Measurements from ENCODE around the gene ASB6. TPM values are rescaled to one million over a fixed set of nuclear protein-coding genes. Genes with fewer than 3 reads are reported as not detected.

The ASB6 gene
- total and polyA plus RNA-seq, 2 of the 13 experiments (the other 11 are each of a cell fraction or from before 2014, with no cell fraction given) = 8.2 to 8.4 TPM

DNA sequence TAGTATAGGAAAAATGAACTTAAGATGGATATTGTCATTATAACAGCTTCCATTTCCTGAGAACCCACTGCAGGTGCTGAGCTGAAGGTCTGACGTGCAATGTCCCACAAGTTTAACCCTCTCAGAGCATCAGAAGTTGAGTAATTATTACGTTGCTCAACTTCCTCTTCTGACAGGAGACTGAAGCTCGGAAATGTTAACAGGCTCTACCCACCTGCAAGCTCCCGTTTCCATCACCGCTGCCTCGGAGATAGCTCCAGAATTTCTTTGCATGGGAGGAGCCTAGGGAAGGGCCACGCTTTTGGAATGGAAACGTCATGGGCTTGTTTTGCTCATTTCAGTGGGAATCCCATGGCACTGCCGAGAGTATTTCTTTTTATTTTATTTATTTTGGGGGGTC lies 17.0 kb downstream of the ASB6 start (continued):
- peak; percentile 67; the same call in 1 of the 2 replicates for TF ChIP-seq ZBTB21 (CRISPR knock-in tag; IDR thresholded peaks at IDR 0.05)
- TF ChIP-seq, protein P1, sequence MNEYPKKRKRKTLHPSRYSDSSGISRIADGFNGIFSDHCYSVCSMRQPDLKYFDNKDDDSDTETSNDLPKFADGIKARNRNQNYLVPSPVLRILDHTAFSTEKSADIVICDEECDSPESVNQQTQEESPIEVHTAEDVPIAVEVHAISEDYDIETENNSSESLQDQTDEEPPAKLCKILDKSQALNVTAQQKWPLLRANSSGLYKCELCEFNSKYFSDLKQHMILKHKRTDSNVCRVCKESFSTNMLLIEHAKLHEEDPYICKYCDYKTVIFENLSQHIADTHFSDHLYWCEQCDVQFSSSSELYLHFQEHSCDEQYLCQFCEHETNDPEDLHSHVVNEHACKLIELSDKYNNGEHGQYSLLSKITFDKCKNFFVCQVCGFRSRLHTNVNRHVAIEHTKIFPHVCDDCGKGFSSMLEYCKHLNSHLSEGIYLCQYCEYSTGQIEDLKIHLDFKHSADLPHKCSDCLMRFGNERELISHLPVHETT (CRISPR knock-in tag; conservative IDR thresholded peaks at IDR 0.05) = no peak
- no peak for TF ChIP-seq TAF15 (IDR thresholded peaks at IDR 0.05; ENCODE audit: low read depth, low read length, poor library complexity, severe bottlenecking)
- peak; percentile 52; the same call in 1 of the 2 replicates for TF ChIP-seq ATF1 (CRISPR knock-in tag; IDR thresholded peaks at IDR 0.05)
- no peak for TF ChIP-seq SMAD9 (CRISPR knock-in tag; IDR thresholded peaks at IDR 0.05)
- no peak for TF ChIP-seq ZSCAN9 (CRISPR knock-in tag; IDR thresholded peaks at IDR 0.05; ENCODE audit: borderline replicate concordance)
- no peak for TF ChIP-seq TSC22D2 (CRISPR knock-in tag; IDR thresholded peaks at IDR 0.05; ENCODE audit: borderline replicate concordance)

DNA sequence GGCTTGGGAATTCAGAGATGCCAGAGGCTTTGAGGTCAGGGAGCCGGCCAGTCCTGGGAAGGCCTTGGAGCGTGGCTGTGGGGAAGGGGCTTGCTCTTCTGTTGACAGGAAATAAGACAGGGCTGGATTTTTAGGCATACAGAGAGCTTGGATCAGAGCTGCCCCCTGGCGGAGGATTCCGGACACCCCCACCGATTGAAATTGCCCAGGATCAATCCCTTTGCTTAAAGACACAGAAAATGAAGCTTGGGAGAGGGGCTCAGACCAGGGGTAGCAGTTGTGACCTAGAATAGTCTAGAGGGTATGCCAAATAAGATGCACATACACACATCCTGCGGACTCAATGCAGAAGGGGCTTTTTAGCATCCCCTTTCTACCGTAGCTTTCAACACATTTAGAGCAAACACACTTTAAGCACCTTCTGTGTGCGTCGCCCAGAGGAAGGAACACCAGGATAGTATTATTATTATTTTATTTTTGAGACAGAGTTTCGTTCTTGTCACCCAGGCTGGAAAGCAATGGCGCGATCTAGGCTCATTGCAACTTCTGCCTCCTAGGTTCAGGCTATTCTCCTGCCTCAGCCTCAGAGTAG lies 17.7 kb downstream of the ASB6 start:
- peaks cover 31% of the 10 kb centered on the region for H4K20me1 ChIP-seq (ENCODE audit: insufficient read depth, low read length)
- ATAC-seq (peak; percentile 11), DNase-seq (ENCODE audit: low spot score) (peak; percentile 46), FAIRE-seq (no peak)
- H3K79me2 ChIP-seq (ENCODE audit: insufficient read depth, low read length) = peaks cover 32% of the 10 kb centered on the region
- H3K27me3 ChIP-seq (ENCODE audit: control insufficient read depth in 1 of 2, insufficient read depth in 2 of 2, low read length in 2 of 2) = peaks cover 0 to 15% of the 10 kb centered on the region in 2 experiments; a peak in 3 of 5 replicates
- H3K9me3 ChIP-seq (ENCODE audit: low read length) = no peaks in the 10 kb centered on the region
- CTCF ChIA-PET (ENCODE audit: low intra/inter-chr PET ratio, low total read pairs) = interaction anchor here (0.5 to 2.2 kb wide), 4 partner anchors 424 to 493 kb away, joined by 3 to 17 read pairs (median 4); no protein-coding TSS in a partner anchor
- POLR2A ChIA-PET = interaction anchor here (0.6 to 4.0 kb wide), 14 partner anchors 13 to 544 kb away, joined by 3 to 50 read pairs (median 4); partner anchors contain the start of genes DOLPP1 and IER5L
- H2AFZ ChIP-seq (ENCODE audit: low read length) = no peak overlapping the region
- no TSS peak for BruUV-seq (replicated peaks)
- H3K4me3 ChIP-seq (replicated peaks in 1 of 3; ENCODE audit: insufficient read depth in 1 of 3, low read depth in 2 of 3, low read length in 3 of 3) = peak overlapping the region in 1 of 3 experiments; percentile 11; a peak in 1 of 6 replicates
- intact Hi-C loops (cut with micrococcal nuclease; ENCODE audit: unreplicated experiment) = loop anchor here (10.0 kb wide), 1 partner anchor 449 kb away; the partner anchor contains the start of gene IER5L
- H3K4me1 ChIP-seq (ENCODE audit: insufficient read depth, low read length) = peaks cover 62% of the 10 kb centered on the region
- in situ Hi-C loops (cut with HindIII; ENCODE audit: extremely low pct_ligation_motif_present, low pct_unique_long_range_greater_than_20kb) = loop anchor here (5.0 kb wide), 1 partner anchor 482 kb away; no protein-coding TSS in a partner anchor
- H3K36me3 ChIP-seq (replicated peaks in 1 of 2; ENCODE audit: control insufficient read depth in 1 of 2, insufficient read depth in 2 of 2, low read length in 2 of 2) = peaks cover 0 to 13% of the 10 kb centered on the region in 2 experiments; a peak in 3 of 5 replicates
- H3K9ac ChIP-seq (ENCODE audit: insufficient read depth, low read depth, low read length) = no peak overlapping the region
- H3K4me2 ChIP-seq (ENCODE audit: low read depth, low read length) = peak overlapping the region; percentile 80
- 8% methylated on average over 12 of the region's 12 CpGs for WGBS (ENCODE audit: low lambda C conversion rate)
- no peak overlapping the region for H3K27ac ChIP-seq (ENCODE audit: extremely low read length, insufficient read depth, low read length)
- peak; percentile 7; the same call in 1 of the 2 replicates for TF ChIP-seq ZNF317 (CRISPR knock-in tag; IDR thresholded peaks at IDR 0.05)
- peak; percentile 29; the same call in 1 of the 2 replicates for TF ChIP-seq SALL1 (CRISPR knock-in tag; IDR thresholded peaks at IDR 0.05)
- no peak for TF ChIP-seq SRSF4 (IDR thresholded peaks at IDR 0.05; ENCODE audit: low read depth, low read length, poor library complexity, severe bottlenecking)
- no peak for TF ChIP-seq TEAD3 (CRISPR knock-in tag; optimal IDR thresholded peaks at IDR 0.05; ENCODE audit: borderline replicate concordance)
- TF ChIP-seq STAG1 (CRISPR knock-in tag; IDR thresholded peaks at IDR 0.05) = peak; percentile 71
- TF ChIP-seq, protein P2, sequence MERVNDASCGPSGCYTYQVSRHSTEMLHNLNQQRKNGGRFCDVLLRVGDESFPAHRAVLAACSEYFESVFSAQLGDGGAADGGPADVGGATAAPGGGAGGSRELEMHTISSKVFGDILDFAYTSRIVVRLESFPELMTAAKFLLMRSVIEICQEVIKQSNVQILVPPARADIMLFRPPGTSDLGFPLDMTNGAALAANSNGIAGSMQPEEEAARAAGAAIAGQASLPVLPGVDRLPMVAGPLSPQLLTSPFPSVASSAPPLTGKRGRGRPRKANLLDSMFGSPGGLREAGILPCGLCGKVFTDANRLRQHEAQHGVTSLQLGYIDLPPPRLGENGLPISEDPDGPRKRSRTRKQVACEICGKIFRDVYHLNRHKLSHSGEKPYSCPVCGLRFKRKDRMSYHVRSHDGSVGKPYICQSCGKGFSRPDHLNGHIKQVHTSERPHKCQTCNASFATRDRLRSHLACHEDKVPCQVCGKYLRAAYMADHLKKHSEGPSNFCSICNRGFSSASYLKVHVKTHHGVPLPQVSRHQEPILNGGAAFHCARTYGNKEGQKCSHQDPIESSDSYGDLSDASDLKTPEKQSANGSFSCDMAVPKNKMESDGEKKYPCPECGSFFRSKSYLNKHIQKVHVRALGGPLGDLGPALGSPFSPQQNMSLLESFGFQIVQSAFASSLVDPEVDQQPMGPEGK (CRISPR knock-in tag; IDR thresholded peaks at IDR 0.05) = 0 out of 2 replicates have a peak, but pooled peaks have one; percentile 21
- TF ChIP-seq NCOA5 (CRISPR knock-in tag; IDR thresholded peaks at IDR 0.05) = no peak
- 0 out of 2 replicates have a peak, but pooled peaks have one; percentile 10 for TF ChIP-seq THAP11 (CRISPR knock-in tag; IDR thresholded peaks at IDR 0.05)
- TF ChIP-seq HIVEP1 (CRISPR knock-in tag; IDR thresholded peaks at IDR 0.05) = no peak
- 0 out of 2 replicates have a peak, but pooled peaks have one; percentile 60 for TF ChIP-seq ZKSCAN1 (IDR thresholded peaks at IDR 0.05; ENCODE audit: low read length)
- no peak for TF ChIP-seq SNAI1 (CRISPR knock-in tag; IDR thresholded peaks at IDR 0.05; ENCODE audit: borderline replicate concordance)
- TF ChIP-seq, protein P3, sequence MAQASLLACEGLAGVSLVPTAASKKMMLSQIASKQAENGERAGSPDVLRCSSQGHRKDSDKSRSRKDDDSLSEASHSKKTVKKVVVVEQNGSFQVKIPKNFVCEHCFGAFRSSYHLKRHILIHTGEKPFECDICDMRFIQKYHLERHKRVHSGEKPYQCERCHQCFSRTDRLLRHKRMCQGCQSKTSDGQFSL (CRISPR knock-in tag; IDR thresholded peaks at IDR 0.05) = peak; percentile 70; the same call in 1 of the 2 replicates
